NB4 (cell line): ENCODE measurements around the gene HSD17B12.

Source experiments
- DNase-seq: peaks from one replicate; pipeline ENCODE4 v3.0.0; 2010; ENCODE audit warnings: low read depth
- H3K4me3 ChIP-seq: one replicate; pipeline ENCODE4 v1.5.1; 2011; ENCODE audit warnings: mild to moderate bottlenecking, low read depth, low read length, moderate library complexity
- MYC ChIP-seq: IDR thresholded peaks from 2 replicates; pipeline ENCODE4 v1.6.1; 2011; ENCODE audit warnings: low read depth, low read length
- POLR2A ChIP-seq: IDR thresholded peaks from 2 replicates; pipeline ENCODE4 v1.6.1; 2011; ENCODE audit warnings: mild to moderate bottlenecking; ENCODE audit not compliant: insufficient read length; ENCODE audit errors: extremely low read depth
- TF ChIP-seq, protein P1 (sequence below): IDR thresholded peaks from 2 replicates; pipeline ENCODE4 v1.6.1; 2011; ENCODE audit warnings: low read depth, low read length
- TF ChIP-seq, protein P2 (sequence below): IDR thresholded peaks from one replicate; pipeline ENCODE4 v1.5.1; 2012; ENCODE audit warnings: low read depth, low read length

HSD17B12 gene

DNA sequence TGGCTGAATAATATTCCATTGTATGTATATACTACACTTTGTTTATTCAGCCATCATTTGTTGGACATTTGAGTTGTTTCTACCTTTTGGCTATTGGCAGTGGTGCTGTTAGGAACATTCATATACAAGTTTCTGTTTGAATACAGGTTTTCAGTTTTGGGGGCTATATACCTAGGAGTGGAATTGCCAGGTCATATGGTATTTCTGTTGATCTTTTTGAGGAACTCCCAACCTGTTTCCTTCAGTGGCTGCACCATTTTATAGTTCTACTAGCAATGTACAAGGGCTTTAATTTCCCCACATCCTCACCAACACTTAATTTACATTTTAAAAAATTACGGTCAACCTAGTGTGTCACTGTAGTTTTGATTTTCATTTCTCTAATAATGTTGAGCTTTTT, 54.6 kb downstream of the HSD17B12 start:
- no peak for DNase-seq
- H3K4me3 ChIP-seq, result no peak overlapping the region
- TF ChIP-seq, protein P1, sequence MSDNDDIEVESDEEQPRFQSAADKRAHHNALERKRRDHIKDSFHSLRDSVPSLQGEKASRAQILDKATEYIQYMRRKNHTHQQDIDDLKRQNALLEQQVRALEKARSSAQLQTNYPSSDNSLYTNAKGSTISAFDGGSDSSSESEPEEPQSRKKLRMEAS, result no peak
- TF ChIP-seq MYC, result no peak
- TF ChIP-seq, protein P2, sequence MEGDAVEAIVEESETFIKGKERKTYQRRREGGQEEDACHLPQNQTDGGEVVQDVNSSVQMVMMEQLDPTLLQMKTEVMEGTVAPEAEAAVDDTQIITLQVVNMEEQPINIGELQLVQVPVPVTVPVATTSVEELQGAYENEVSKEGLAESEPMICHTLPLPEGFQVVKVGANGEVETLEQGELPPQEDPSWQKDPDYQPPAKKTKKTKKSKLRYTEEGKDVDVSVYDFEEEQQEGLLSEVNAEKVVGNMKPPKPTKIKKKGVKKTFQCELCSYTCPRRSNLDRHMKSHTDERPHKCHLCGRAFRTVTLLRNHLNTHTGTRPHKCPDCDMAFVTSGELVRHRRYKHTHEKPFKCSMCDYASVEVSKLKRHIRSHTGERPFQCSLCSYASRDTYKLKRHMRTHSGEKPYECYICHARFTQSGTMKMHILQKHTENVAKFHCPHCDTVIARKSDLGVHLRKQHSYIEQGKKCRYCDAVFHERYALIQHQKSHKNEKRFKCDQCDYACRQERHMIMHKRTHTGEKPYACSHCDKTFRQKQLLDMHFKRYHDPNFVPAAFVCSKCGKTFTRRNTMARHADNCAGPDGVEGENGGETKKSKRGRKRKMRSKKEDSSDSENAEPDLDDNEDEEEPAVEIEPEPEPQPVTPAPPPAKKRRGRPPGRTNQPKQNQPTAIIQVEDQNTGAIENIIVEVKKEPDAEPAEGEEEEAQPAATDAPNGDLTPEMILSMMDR, result no peak
- no peak for TF ChIP-seq POLR2A

DNA sequence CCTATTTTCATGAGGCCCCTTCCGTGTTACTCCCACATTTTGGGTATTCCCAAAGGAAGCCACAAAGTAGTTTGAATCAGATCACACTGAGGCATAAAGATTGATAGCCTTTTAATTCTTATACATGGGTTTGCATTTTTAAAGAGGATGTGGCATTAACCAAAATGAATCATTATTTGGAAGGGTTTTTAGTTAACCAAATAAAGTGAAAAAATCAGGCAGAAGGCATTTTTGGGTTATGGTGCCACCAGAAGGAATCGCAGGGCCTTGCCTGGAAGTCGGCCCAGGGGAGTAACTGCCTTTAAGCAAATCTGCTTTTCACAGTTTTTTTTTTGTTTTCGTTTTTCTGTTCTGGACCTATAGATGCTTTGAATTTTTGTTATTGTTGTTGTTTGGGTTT, 55.4 kb downstream of the HSD17B12 start:
- peak; percentile 38 for DNase-seq

DNA sequence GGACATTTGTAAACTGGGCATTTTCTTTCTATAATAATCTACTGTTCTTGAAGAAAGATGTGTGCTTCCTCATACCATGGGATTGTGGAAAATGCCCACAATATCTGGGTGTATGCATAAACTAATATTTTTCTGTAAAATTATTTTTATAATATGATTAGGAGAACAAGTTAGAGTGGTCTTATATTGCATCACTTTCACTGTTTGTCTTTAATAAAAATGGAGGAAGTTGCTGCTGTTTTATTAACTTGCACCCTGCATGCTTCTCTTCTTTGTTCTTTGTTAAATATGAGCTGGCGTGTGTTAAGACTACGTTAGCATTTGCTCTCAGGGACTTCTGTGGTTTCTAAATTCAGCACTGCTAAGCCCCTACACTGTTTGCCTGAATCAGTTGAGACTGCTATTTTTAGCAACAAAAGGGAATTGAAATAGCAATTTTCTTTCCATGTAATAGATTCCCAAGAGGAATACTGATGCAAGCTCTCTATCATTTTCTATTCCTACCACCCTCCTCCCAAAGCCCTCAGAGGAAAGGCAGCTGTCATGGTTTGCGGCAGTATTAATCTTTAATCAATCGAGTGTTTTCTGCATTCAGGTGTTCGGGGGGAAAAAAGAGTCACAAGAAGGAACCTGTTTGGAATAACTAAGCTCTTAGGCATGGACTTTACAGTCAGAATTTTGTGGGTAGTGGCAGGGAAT, 56.1 kb downstream of the HSD17B12 start:
- DNase-seq, result peak; percentile 69
- TF ChIP-seq POLR2A, result no peak
- no peak for TF ChIP-seq MYC
- TF ChIP-seq, protein P1, result no peak
- TF ChIP-seq, protein P2, result no peak
- no peak overlapping the region for H3K4me3 ChIP-seq

More for the DNA sequence above, 55.4 kb downstream of the HSD17B12 start:
- no peak overlapping the region for H3K4me3 ChIP-seq
- TF ChIP-seq POLR2A (no peak), MYC (no peak)
- TF ChIP-seq, protein P2, result no peak
- TF ChIP-seq, protein P1, result no peak

DNA sequence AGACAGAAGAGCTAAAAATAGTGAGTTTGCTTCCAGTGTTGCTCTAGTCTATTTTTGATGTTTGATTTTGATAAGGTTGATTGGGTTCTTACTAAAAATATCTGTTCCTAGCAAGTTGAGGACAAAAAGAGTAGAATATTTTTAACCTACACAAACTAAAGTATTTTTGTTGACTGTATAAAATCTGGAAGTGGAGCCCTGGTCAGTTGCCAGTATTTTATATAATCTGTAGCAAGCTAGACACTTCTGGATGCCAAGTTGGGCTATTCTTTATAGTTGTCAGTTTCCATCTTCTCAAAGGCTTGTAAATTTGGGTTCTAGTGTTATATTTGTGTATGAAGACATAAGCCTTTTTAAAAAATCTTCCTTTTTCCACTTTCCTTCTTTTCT, 56.7 kb downstream of the HSD17B12 start:
- no peak overlapping the region for H3K4me3 ChIP-seq
- TF ChIP-seq, protein P1, result no peak
- TF ChIP-seq, protein P2, result no peak
- no peak for TF ChIP-seq MYC
- TF ChIP-seq POLR2A, result no peak
- no peak for DNase-seq

DNA sequence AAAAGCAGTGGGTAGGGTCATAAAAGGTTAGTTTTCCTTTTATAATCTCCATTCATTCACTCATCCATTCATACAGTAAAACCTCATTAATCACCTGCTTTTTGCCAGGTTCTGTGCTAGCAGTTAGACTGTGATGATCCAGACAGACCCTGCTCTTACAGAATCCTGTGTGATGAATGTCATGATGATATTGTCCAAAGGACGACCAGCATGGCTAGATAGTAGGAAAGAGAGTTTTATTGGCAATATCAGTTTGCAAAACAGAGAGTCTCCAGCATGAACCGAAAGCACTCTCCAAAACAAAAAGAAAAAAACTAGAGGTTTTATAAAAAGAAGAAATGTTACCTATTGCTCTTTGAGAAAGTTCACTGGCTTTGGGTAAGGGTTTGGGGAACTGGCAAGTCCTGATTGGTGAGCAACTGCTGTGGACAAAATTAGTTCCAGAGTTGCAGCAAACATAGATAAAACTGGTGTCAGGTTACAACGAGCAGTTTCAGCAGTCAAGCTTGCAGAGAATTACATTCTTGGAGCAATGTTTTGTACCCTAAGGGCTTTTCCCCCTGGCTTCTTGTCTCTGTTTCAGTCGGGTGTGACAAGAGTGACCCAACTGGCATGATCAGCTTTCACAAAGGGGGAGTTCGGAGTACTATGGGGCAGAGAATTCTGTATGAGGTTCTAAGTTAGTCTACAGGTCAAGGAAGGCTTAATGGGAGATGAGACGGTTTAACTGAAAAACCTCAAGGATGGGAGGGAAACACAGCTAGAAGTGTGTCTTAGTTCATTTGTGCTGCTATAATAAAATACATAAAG, 58.3 kb downstream of the HSD17B12 start:
- TF ChIP-seq, protein P1, result no peak
- TF ChIP-seq POLR2A (no peak), MYC (no peak)
- TF ChIP-seq, protein P2, result no peak
- peak; percentile 74 for DNase-seq
- no peak overlapping the region for H3K4me3 ChIP-seq
